GM12878 (cell line): ENCODE data around the gene OR51F2.

Source experiments
- CREM ChIP-seq: IDR thresholded peaks from 2 replicates; pipeline ENCODE4 v1.6.1; 2014; ENCODE audit warnings: antibody characterized with exemption, low read depth
- POLR2AphosphoS5 ChIP-seq: IDR thresholded peaks from 2 replicates; pipeline ENCODE4 v1.6.1; 2011; ENCODE audit warnings: mild to moderate bottlenecking, low read length, inconsistent platforms

DNA sequence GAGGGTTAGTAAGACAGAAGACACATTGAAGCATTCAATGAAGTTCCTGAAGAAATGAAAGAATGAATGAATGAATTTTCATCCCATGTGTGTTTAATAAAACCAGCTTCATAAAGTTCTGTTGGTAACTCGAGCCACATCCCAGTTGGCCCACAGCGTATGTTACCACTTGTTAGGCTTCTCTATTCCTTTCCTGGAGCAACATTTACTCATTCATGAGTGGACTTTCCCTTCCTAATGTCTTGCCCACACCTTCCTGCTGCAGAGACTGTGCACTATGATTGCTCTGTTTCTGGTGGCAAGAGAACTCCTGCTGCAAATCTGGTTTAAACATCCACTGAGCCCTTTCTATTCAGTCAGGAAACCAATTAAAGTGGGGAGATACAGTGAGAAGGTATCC, 23.9 kb upstream of the OR51F2 start:
- TF ChIP-seq POLR2AphosphoS5 (no peak), CREM (no peak)
